Subcutaneous abdominal adipose tissue (tissue), 5 donors: ENCODE measurements around the gene RBMS1.
"Not testable (repeated sequence)": the region's sequence is repeated elsewhere in the genome, so short reads cannot be mapped to it uniquely, and the experiment has no call there.

Source experiments
- H3K27ac ChIP-seq: one replicate; pipeline ENCODE4 v1.7.0; 2013; ENCODE audit warnings: low read depth, mild to moderate bottlenecking, inconsistent platforms, low read length, moderate library complexity
- H3K27me3 ChIP-seq, 5 donors: one replicate each; pipeline ENCODE4 v1.7.0; 2013; ENCODE audit warnings: low read length in 5 of 5, inconsistent platforms in 1 of 5; ENCODE audit not compliant: control insufficient read depth in 5 of 5, insufficient read depth in 4 of 5
- H3K36me3 ChIP-seq, 5 donors: one replicate each; pipeline ENCODE4 v1.7.0; 2013; ENCODE audit warnings: low read length in 5 of 5; ENCODE audit not compliant: control insufficient read depth in 5 of 5, insufficient read depth in 5 of 5
- H3K4me1 ChIP-seq, 5 donors: one replicate each; pipeline ENCODE4 v1.7.0; 2013; ENCODE audit warnings: low read length in 5 of 5, mild to moderate bottlenecking in 3 of 5, moderate library complexity in 1 of 5; ENCODE audit not compliant: control insufficient read depth in 5 of 5, insufficient read depth in 5 of 5
- H3K4me3 ChIP-seq, 5 donors: one replicate each; pipeline ENCODE4 v1.7.0; 2013; ENCODE audit warnings: low read length in 5 of 5, low read depth in 1 of 5
- H3K9ac ChIP-seq, 5 donors: one replicate each; pipeline ENCODE4 v1.7.0; 2013; ENCODE audit warnings: low read length in 5 of 5, mild to moderate bottlenecking in 4 of 5, moderate library complexity in 3 of 5
- H3K9me3 ChIP-seq, 5 donors: one replicate each; pipeline ENCODE4 v1.7.0; 2013; ENCODE audit warnings: low read length in 5 of 5; ENCODE audit not compliant: control insufficient read depth in 5 of 5
- donor health status: healthy.
- donor health status: healthy.
- donor health status: healthy.
- donor health status: healthy.
- donor health status: healthy.

Gene RBMS1

DNA sequence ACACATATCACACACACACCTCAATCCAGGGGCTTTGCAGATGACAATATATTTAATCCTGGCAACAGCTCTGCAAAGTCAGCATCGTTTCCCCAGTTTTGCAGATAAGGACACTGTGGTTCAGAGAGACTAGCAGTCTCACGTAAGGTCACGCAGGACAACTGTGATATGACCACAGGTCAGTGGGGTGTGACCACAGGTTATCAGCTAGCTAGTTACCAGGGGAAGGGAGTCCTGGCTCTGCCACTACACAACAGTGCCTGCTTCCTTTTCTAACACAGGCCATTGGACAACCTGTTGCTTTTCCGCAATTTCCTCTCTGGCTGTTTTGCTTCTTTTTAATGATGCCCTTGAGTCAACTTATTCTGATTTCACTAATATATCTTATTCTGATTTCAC is 33.3 kb downstream of the RBMS1 start:
- Histone ChIP-seq H3K27me3 (no peaks in the 10 kb centered on the region), H3K9ac (no peak overlapping the region), H3K4me1 (peaks cover 2 to 14% (median 13%) of the 10 kb centered on the region in 5 donors), H3K27ac (no peak overlapping the region), H3K4me3 (no peak overlapping the region), H3K36me3 (no peaks in the 10 kb centered on the region), H3K9me3 (no peaks in the 10 kb centered on the region)

- Histone ChIP-seq H3K4me1 (peaks cover 2 to 11% (median 9%) of the 10 kb centered on the region in 5 donors), H3K9ac (no peak overlapping the region), H3K9me3 (no peaks in the 10 kb centered on the region), H3K36me3 (no peaks in the 10 kb centered on the region), H3K27me3 (no peaks in the 10 kb centered on the region), H3K27ac (no peak overlapping the region), H3K4me3 (no peak overlapping the region)
These were observed 33.9 kb downstream of the RBMS1 start for GRCh38 chr2:160459538-160460332.

DNA sequence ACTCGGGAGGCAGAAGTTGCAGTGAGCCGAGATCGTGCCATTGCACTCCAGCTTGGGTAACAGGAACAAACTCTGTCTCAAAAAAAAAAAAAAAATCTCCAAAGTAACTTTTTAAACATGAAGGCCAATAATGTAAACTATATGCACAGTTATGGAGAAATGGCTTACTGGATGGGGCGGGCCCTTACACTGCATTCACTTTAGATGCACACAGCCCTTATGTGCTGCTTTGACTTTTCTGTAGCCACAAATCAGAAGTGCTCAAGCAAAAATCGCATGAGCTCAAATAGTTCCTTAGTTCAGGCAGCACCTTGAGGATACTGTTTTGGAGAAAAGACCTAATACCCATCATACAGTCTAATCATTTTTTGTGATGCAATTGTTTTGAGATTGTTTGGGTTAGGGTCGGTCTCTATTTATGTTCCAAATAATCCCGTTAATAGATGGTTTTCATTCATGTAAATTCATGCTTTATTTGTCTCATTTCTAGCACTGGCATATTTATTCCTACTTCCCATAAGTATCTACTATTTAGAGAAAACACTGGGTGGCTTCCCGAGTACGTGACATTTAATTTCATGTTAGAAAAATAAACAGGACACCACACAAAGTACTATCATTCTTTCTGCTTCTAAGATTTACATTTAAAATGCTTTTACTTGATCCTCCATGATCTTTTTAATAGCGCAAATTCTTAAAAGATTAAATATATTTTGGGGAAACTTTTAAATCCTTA is 34.7 kb downstream of the RBMS1 start:
- no peaks in the 10 kb centered on the region for H3K36me3 ChIP-seq
- H3K9me3 ChIP-seq: no peaks in the 10 kb centered on the region
- H3K27ac ChIP-seq: no peak overlapping the region
- H3K4me1 ChIP-seq: peaks cover 2 to 17% (median 11%) of the 10 kb centered on the region in 5 donors
- H3K9ac ChIP-seq: no peak overlapping the region
- no peaks in the 10 kb centered on the region for H3K27me3 ChIP-seq
- no peak overlapping the region for H3K4me3 ChIP-seq

GRCh38 chr2:160457588-160457987 is 36.0 kb downstream of the RBMS1 start:
- Histone ChIP-seq H3K4me1 (peaks cover 2 to 22% (median 14%) of the 10 kb centered on the region in 5 donors), H3K4me3 (no peak overlapping the region), H3K27me3 (no peaks in the 10 kb centered on the region)

GRCh38 chr2:160454070-160454797 is 39.4 kb downstream of the RBMS1 start:
- no peak overlapping the region for H3K4me3 ChIP-seq
- H3K9me3 ChIP-seq: no peaks in the 10 kb centered on the region
- peaks cover 0 to 26% (median 22%) of the 10 kb centered on the region in 5 donors for H3K4me1 ChIP-seq
- no peaks in the 10 kb centered on the region for H3K27me3 ChIP-seq
- no peak overlapping the region for H3K27ac ChIP-seq
- H3K36me3 ChIP-seq: no peaks in the 10 kb centered on the region
- no peak overlapping the region for H3K9ac ChIP-seq

More at GRCh38 chr2:160457588-160457987, 36.0 kb downstream of the RBMS1 start:
- Histone ChIP-seq H3K9ac (no peak overlapping the region), H3K27ac (no peak overlapping the region), H3K36me3 (no peaks in the 10 kb centered on the region), H3K9me3 (no peaks in the 10 kb centered on the region)

DNA sequence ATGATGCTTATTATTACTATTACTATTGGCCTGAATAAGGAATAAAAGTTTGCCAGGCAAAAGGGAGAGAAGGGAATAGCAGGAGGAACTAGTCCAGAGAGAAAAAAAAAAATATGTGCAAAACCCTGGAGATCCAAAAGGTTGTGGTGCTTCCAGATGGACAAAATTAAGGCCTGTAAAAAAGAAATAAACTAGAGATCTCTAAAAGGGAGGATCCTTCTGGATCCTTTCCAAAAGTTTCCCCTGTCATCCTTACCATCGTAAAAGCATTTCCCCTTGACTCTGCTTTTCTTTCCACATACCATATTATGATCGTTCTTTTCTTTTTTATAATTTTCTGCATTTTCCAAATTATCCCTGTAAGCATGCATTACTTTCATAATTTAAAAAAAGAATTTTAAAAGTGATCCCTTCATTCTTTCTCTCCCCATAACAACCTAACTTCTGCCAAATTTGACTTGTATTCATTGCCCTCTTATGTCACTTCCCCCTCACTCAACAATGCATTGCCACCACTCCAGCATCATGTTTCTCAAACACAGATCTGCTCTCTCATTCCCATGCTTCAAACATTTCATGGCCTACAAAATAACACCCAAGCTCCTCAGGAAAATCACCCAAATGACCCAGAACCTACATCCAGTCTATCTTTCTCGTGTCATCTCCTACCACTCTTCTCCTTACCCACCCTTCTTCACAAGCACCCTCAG is 40.3 kb downstream of the RBMS1 start:
- no peaks in the 10 kb centered on the region for H3K36me3 ChIP-seq
- H3K4me3 ChIP-seq: no peak overlapping the region
- H3K9me3 ChIP-seq: no peaks in the 10 kb centered on the region
- H3K4me1 ChIP-seq: peaks cover 0 to 26% (median 22%) of the 10 kb centered on the region in 5 donors
- H3K27ac ChIP-seq: no peak overlapping the region
- no peak overlapping the region for H3K9ac ChIP-seq
- H3K27me3 ChIP-seq: no peaks in the 10 kb centered on the region

DNA sequence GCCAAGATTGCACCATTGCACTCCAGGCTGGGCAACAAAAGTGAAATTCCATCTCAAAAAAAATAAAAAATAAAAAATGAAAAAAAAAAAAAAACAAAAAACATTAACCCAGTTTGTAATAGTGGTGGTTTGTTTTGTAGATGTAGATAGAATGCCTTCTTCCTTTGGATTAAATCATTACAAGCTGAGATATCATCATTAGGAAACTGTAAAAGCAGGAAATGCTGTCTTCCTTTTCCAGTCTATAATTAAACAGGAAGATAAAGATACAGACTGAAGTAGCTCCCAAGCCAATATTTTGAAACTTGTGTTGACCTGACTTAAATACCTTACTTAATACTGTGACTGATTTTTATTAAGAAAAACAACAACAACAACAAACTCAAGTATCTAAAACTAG is 43.1 kb downstream of the RBMS1 start:
- Histone ChIP-seq H3K27me3 (no peaks in the 10 kb centered on the region), H3K4me1 (peaks cover 0 to 21% (median 15%) of the 10 kb centered on the region in 5 donors), H3K27ac (no peak overlapping the region), H3K9ac (no peak overlapping the region), H3K9me3 (no peaks in the 10 kb centered on the region), H3K4me3 (no peak overlapping the region), H3K36me3 (peaks cover 0 to 4% (median 3%) of the 10 kb centered on the region in 5 donors)

DNA sequence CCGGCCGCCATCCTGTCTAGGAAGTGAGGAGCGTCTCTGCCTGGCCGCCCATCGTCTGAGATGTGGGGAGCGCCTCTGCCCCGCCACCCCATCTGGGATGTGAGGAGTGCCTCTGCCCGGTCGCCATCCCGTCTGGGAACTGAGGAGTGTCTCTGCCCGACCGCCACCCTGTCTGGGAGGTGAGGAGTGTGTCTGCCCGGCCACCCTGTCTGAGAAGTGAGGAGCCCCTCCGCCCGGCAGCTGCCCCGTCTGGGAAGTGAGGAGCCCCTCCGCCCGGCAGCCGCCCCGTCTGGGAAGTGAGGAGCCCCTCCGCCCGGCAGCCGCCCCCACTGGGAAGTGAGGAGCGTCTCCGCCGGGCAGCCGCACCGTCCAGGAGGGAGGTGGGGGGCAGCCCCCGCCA is 44.8 kb downstream of the RBMS1 start:
- not testable (repeated sequence) for H3K4me3 ChIP-seq, H3K9me3 ChIP-seq, H3K27me3 ChIP-seq

GRCh38 chr2:160445673-160446072 is 47.9 kb downstream of the RBMS1 start:
- H3K9me3 ChIP-seq: peaks cover 0 to 3% (median 0%) of the 10 kb centered on the region in 5 donors
- no peak overlapping the region for H3K4me3 ChIP-seq
- no peak overlapping the region for H3K27ac ChIP-seq
- H3K27me3 ChIP-seq: no peaks in the 10 kb centered on the region
- H3K9ac ChIP-seq: no peak overlapping the region
- H3K4me1 ChIP-seq: peaks cover 0 to 8% (median 6%) of the 10 kb centered on the region in 5 donors
- peaks cover 0 to 4% (median 3%) of the 10 kb centered on the region in 5 donors for H3K36me3 ChIP-seq

More for the DNA sequence above, 44.8 kb downstream of the RBMS1 start:
- peaks cover 0 to 14% (median 11%) of the 10 kb centered on the region in 5 donors for H3K4me1 ChIP-seq
- H3K36me3 ChIP-seq, H3K27ac ChIP-seq, H3K9ac ChIP-seq: not testable (repeated sequence)
